NCI-H2227 (cell line): Measurements from ENCODE around the gene GNG3.
"Not testable (repeated sequence)": the region's sequence is repeated elsewhere in the genome, so short reads cannot be mapped to it uniquely, and the experiment has no call there.

Experiments
- DNase-seq: peaks from one replicate; lab custom pipeline; 2025; ENCODE audit not compliant: unreplicated experiment; lab: John Stamatoyannopoulos, UW

Gene GNG3

GRCh38 chr11:62716206-62716605 lies 8.7 kb downstream of the GNG3 start:
- DNase-seq, result no peak

- no peak for DNase-seq
Observed at GRCh38 chr11:62716816-62717215, 9.3 kb downstream of the GNG3 start.

GRCh38 chr11:62719302-62719978 lies 12.0 kb downstream of the GNG3 start:
- DNase-seq, result no peak

GRCh38 chr11:62721994-62722393 lies 14.5 kb downstream of the GNG3 start:
- no peak for DNase-seq

GRCh38 chr11:62724171-62724570 lies 16.7 kb downstream of the GNG3 start:
- peak; percentile 39 for DNase-seq

GRCh38 chr11:62725646-62726045 lies 18.2 kb downstream of the GNG3 start:
- DNase-seq, result no peak

GRCh38 chr11:62726156-62726914 lies 18.9 kb downstream of the GNG3 start:
- peak; percentile 50 for DNase-seq

- DNase-seq, result no peak
Observed at GRCh38 chr11:62726915-62727164, 19.4 kb downstream of the GNG3 start.

GRCh38 chr11:62727165-62727871 lies 19.8 kb downstream of the GNG3 start, which contains the start of gene HNRNPUL2:
Gene HNRNPUL2, minus strand, starts transcription at chr11:62727457. Its CDS starts 301 bp downstream, at chr11:62727156.
- DNase-seq, result peak; percentile 99

GRCh38 chr11:62727872-62728170 lies 20.3 kb downstream of the GNG3 start:
- DNase-seq, result peak; percentile 99

- peak; percentile 88 for DNase-seq
Observed at GRCh38 chr11:62728171-62728988, 20.9 kb downstream of the GNG3 start, which contains the start of gene TTC9C. Gene TTC9C, plus strand, starts transcription at chr11:62728486. Its CDS starts 363 bp downstream, at chr11:62728849.

GRCh38 chr11:62730076-62730475 lies 22.6 kb downstream of the GNG3 start:
- not testable (repeated sequence) for DNase-seq

GRCh38 chr11:62732830-62733229 lies 25.4 kb downstream of the GNG3 start:
- DNase-seq, result peak; percentile 34

GRCh38 chr11:62737196-62737595 lies 29.7 kb downstream of the GNG3 start:
- DNase-seq, result no peak

GRCh38 chr11:62747475-62748160 lies 40.1 kb downstream of the GNG3 start:
- DNase-seq, result no peak

- not testable (repeated sequence) for DNase-seq
Observed at GRCh38 chr11:62749931-62750330, 42.5 kb downstream of the GNG3 start.

GRCh38 chr11:62752177-62752785 lies 44.8 kb downstream of the GNG3 start:
- no peak for DNase-seq

GRCh38 chr11:62752994-62753735 lies 45.7 kb downstream of the GNG3 start:
- no peak for DNase-seq

- peak; percentile 98 for DNase-seq
Observed at GRCh38 chr11:62753736-62754603, 46.5 kb downstream of the GNG3 start, which contains the start of gene ZBTB3. Gene ZBTB3, minus strand, starts transcription at chr11:62754160. Its CDS starts 496 bp downstream, at chr11:62753664.
